Liver (tissue), 3 donors: ENCODE results near the gene RNU1-4.
"Not testable (repeated sequence)": the region's sequence is repeated elsewhere in the genome, so short reads cannot be mapped to it uniquely, and the experiment has no call there.

Source experiments
- HNF4G ChIP-seq: IDR thresholded peaks from 2 replicates; pipeline ENCODE4 v1.6.1; 2016; ENCODE audit warnings: antibody characterized with exemption
- TF ChIP-seq, protein P1 (sequence below): fragments of 150-350 bp; IDR thresholded peaks from 2 replicates; pipeline ENCODE4 v1.5.1; 2017; ENCODE audit warnings: improper control_type of control experiment, low read depth, low read length; ENCODE audit not compliant: missing input control
- donor health status: healthy.
- donor health status: healthy.

GRCh38 chr1:16706302-16706701, 34.0 kb upstream of the RNU1-4 start:
- not testable (repeated sequence) for TF ChIP-seq HNF4G
- TF ChIP-seq, protein P1, sequence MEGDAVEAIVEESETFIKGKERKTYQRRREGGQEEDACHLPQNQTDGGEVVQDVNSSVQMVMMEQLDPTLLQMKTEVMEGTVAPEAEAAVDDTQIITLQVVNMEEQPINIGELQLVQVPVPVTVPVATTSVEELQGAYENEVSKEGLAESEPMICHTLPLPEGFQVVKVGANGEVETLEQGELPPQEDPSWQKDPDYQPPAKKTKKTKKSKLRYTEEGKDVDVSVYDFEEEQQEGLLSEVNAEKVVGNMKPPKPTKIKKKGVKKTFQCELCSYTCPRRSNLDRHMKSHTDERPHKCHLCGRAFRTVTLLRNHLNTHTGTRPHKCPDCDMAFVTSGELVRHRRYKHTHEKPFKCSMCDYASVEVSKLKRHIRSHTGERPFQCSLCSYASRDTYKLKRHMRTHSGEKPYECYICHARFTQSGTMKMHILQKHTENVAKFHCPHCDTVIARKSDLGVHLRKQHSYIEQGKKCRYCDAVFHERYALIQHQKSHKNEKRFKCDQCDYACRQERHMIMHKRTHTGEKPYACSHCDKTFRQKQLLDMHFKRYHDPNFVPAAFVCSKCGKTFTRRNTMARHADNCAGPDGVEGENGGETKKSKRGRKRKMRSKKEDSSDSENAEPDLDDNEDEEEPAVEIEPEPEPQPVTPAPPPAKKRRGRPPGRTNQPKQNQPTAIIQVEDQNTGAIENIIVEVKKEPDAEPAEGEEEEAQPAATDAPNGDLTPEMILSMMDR: not testable (repeated sequence)
